Measurements from ENCODE around the gene GBE1. TPM values are rescaled to one million over a fixed set of nuclear protein-coding genes. Genes with fewer than 3 reads are reported as not detected.
A peak's percentile ranks its signal among the peaks of the same experiment; 100 is the strongest.

The GBE1 gene
- polyA plus RNA-seq, 3 donors = 7.7 to 21.7 (median 19.1) TPM

DNA sequence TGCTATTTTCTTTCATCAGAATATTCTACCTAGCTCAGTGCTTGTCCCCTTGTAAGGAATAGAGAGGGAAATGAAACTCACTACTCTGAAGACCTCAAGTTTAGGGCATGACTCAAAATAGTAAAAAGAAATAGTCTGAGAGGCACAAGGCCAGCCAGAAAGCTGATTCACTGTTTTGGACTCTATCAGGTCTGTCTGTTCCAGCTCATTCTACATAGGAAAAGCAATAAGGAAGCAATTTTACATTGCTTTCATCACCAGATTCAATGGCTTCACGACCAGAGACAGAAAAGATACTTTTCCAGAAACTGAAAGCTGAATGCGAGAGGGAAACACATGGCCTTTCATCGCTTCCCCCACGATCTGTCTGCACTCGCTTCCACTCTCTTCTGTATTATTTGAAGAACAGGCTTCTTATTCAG lies 276.0 kb downstream of the GBE1 start:
- no peaks in the 10 kb centered on the region for H3K9me3 ChIP-seq (replicated peaks in 1 of 2; ENCODE audit: control insufficient read depth in 1 of 2, insufficient read depth in 1 of 2, low read length in 2 of 2)
- peak; percentile 21 to 54 (median 46) for DNase-seq
- no peaks in the 10 kb centered on the region for H4K20me1 ChIP-seq (ENCODE audit: insufficient read depth, low read length)
- H2AFZ ChIP-seq (ENCODE audit: insufficient read depth, low read depth, low read length, poor library complexity, severe bottlenecking) = peak overlapping the region; percentile 13
- intact Hi-C loops (cut with micrococcal nuclease) = no loop called here
- peak overlapping the region in 2 of 3 experiments; percentile 16 to 55 for H3K4me3 ChIP-seq (replicated peaks in 1 of 3; ENCODE audit: low read depth in 2 of 3, low read length in 3 of 3)
- Mint-ChIP-seq H3K27ac (peak overlapping the region in 6 of 7 donors; percentile 58 to 84 (median 68)), H3K4me1 (peaks cover 14% of the 10 kb centered on the region), H3K36me3 (no peaks in the 10 kb centered on the region), H3K9me3 (no peaks in the 10 kb centered on the region), H3K4me3 (peak overlapping the region; percentile 47 to 78), H3K27me3 (ENCODE audit: low read depth in 3 of 3) (peaks cover 0 to 3% (median 0%) of the 10 kb centered on the region in 3 donors)
- no peaks in the 10 kb centered on the region for H3K36me3 ChIP-seq (replicated peaks in 1 of 2; ENCODE audit: control insufficient read depth in 1 of 2, insufficient read depth in 2 of 2, low read length in 2 of 2)
- peak overlapping the region in 1 of 2 donors; percentile 63 for H3K27ac ChIP-seq (ENCODE audit: low read depth in 1 of 2, low read length in 2 of 2)
- 0% methylated on average over 1 of the region's 5 CpGs for WGBS (ENCODE audit: insufficient coverage)
- H3K4me1 ChIP-seq (ENCODE audit: control insufficient read depth in 1 of 2, insufficient read depth in 2 of 2, low read length in 2 of 2) = peaks cover 7 to 13% of the 10 kb centered on the region in 2 donors
- H3K4me2 ChIP-seq (replicated peaks; ENCODE audit: extremely low read depth, low read length, poor library complexity, severe bottlenecking) = peak overlapping the region; percentile 48
- H3K27me3 ChIP-seq (ENCODE audit: control insufficient read depth in 2 of 2, insufficient read depth in 2 of 2, low read length in 2 of 2) = no peaks in the 10 kb centered on the region
- no peaks in the 10 kb centered on the region for H3K79me2 ChIP-seq (ENCODE audit: insufficient read depth, low read length)
- TF ChIP-seq, protein P1, sequence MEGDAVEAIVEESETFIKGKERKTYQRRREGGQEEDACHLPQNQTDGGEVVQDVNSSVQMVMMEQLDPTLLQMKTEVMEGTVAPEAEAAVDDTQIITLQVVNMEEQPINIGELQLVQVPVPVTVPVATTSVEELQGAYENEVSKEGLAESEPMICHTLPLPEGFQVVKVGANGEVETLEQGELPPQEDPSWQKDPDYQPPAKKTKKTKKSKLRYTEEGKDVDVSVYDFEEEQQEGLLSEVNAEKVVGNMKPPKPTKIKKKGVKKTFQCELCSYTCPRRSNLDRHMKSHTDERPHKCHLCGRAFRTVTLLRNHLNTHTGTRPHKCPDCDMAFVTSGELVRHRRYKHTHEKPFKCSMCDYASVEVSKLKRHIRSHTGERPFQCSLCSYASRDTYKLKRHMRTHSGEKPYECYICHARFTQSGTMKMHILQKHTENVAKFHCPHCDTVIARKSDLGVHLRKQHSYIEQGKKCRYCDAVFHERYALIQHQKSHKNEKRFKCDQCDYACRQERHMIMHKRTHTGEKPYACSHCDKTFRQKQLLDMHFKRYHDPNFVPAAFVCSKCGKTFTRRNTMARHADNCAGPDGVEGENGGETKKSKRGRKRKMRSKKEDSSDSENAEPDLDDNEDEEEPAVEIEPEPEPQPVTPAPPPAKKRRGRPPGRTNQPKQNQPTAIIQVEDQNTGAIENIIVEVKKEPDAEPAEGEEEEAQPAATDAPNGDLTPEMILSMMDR (IDR thresholded peaks at IDR 0.05) = no peak
- peak overlapping the region; percentile 18 for H3K9ac ChIP-seq (ENCODE audit: insufficient read depth, low read length, poor library complexity, severe bottlenecking)

DNA sequence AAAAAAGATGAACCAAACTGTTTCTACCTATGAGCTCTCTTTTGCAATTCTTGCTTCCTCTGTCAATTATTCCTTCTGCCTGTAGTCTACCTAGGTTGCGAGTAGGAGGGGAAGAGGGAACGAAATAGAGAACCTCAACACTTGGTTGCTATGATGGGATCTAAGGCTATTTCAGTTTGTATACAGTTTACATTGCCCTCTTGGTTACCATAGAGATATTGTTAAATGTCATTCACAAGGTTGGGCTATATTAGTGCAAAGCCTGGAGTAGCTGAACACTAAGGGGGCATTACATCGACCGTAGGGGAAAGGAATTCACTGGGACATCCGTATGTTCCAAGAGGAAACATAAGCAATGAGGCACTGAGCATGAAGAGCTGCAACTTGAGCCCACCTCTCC lies 276.9 kb downstream of the GBE1 start:
- Histone ChIP-seq H2AFZ (ENCODE audit: insufficient read depth, low read depth, low read length, poor library complexity, severe bottlenecking) (no peak overlapping the region), H3K27ac (ENCODE audit: low read depth in 1 of 2, low read length in 2 of 2) (no peak overlapping the region), H3K27me3 (ENCODE audit: control insufficient read depth in 2 of 2, insufficient read depth in 2 of 2, low read length in 2 of 2) (no peaks in the 10 kb centered on the region), H3K9me3 (replicated peaks in 1 of 2; ENCODE audit: control insufficient read depth in 1 of 2, insufficient read depth in 1 of 2, low read length in 2 of 2) (no peaks in the 10 kb centered on the region), H3K36me3 (replicated peaks in 1 of 2; ENCODE audit: control insufficient read depth in 1 of 2, insufficient read depth in 2 of 2, low read length in 2 of 2) (no peaks in the 10 kb centered on the region), H3K4me2 (replicated peaks; ENCODE audit: extremely low read depth, low read length, poor library complexity, severe bottlenecking) (no peak overlapping the region), H4K20me1 (ENCODE audit: insufficient read depth, low read length) (no peaks in the 10 kb centered on the region), H3K4me3 (replicated peaks in 1 of 3; ENCODE audit: low read depth in 2 of 3, low read length in 3 of 3) (no peak overlapping the region), H3K4me1 (ENCODE audit: control insufficient read depth in 1 of 2, insufficient read depth in 2 of 2, low read length in 2 of 2) (peaks cover 7 to 13% of the 10 kb centered on the region in 2 donors), H3K79me2 (ENCODE audit: insufficient read depth, low read length) (no peaks in the 10 kb centered on the region), H3K9ac (ENCODE audit: insufficient read depth, low read length, poor library complexity, severe bottlenecking) (no peak overlapping the region)
- Mint-ChIP-seq H3K9me3 (no peaks in the 10 kb centered on the region), H3K4me3 (no peak overlapping the region), H3K27ac (peak overlapping the region in 5 of 7 donors; percentile 17 to 84 (median 68)), H3K36me3 (no peaks in the 10 kb centered on the region), H3K27me3 (ENCODE audit: low read depth in 3 of 3) (peaks cover 0 to 3% (median 0%) of the 10 kb centered on the region in 3 donors), H3K4me1 (peaks cover 14% of the 10 kb centered on the region)
- peak in 1 of 3 donors; percentile 6 for DNase-seq
- intact Hi-C loops (cut with micrococcal nuclease) = no loop called here
- TF ChIP-seq, protein P1 (IDR thresholded peaks at IDR 0.05) = no peak
- WGBS (ENCODE audit: insufficient coverage) = 65% methylated on average over 5 of the region's 5 CpGs

Data from CD14-positive monocyte (primary cell).